Testis (tissue), 3 donors: ENCODE data around the gene RPL22L1. TPM values are rescaled to one million over a fixed set of nuclear protein-coding genes. Genes with fewer than 3 reads are reported as not detected.

Experiments used
- DNase-seq: peaks from one replicate; pipeline ENCODE4 v3.0.0-alpha.2; 2019
- H3K27ac ChIP-seq, 2 donors: fragments of 200-600 bp; sonication (generic); one replicate each; pipeline ENCODE4 v1.5.1; 2019
- H3K27me3 ChIP-seq: fragments of 200-600 bp; sonication (generic); one replicate; pipeline ENCODE4 v1.5.1; 2019
- H3K36me3 ChIP-seq: fragments of 200-600 bp; sonication (generic); one replicate; pipeline ENCODE4 v1.5.1; 2017; ENCODE audit warnings: low read depth; ENCODE audit errors: missing control alignments
- H3K4me1 ChIP-seq: fragments of 200-600 bp; sonication (generic); one replicate; pipeline ENCODE4 v1.5.1; 2019
- H3K4me3 ChIP-seq, 2 donors: fragments of 200-600 bp; sonication (generic); one replicate each; pipeline ENCODE4 v1.5.1; 2017 to 2019
- H3K9me3 ChIP-seq: fragments of 200-600 bp; sonication (generic); one replicate; pipeline ENCODE4 v1.5.1; 2017
- CTCF ChIP-seq, 3 experiments: fragments of 450-650 bp in 2 of 3; fragments of 200-600 bp in 1 of 3; sonication (generic) in 1 of 3; IDR thresholded peaks; one replicate each; pipeline ENCODE4 v1.5.1; 2016 to 2019; ENCODE audit warnings: antibody characterized with exemption in 3 of 3, mild to moderate bottlenecking in 2 of 3, moderate library complexity in 1 of 3
- POLR2A ChIP-seq: fragments of 450-650 bp; IDR thresholded peaks from one replicate; pipeline ENCODE4 v1.6.1; 2017; ENCODE audit warnings: antibody characterized with exemption, mild to moderate bottlenecking, moderate library complexity
- WGBS, 2 donors: methylation state at CpG; one replicate each; pipeline ENCODE4 v1.1.5; 2018; 5-methylcytosine and 5-hydroxymethylcytosine counted together
- intact Hi-C: fragments of 100-400 bp; cut with DNase I; formaldehyde crosslinking; loops from one replicate; pipeline ENCODE4 v1.15.1; 2023; ENCODE audit warnings: low total_unique reads
- polyA plus RNA-seq: library from polyadenylated mRNA; stranded (reverse); fragments of 350-450 nt; fragmentation: Illumina TruSeq; extraction: RNeasy Lipid Tissue Mini Kit (QIAGEN cat#74804); gene quantifications from one replicate; pipeline ENCODE4 v1.2.3, GENCODE V29; 2014; ENCODE audit warnings: low read depth, low replicate concordance; ENCODE audit not compliant: insufficient read depth
- total RNA-seq, 2 donors: library from RNA; depleted of rRNA; stranded (reverse); fragments of >200 nt; gene quantifications; one replicate each; pipeline ENCODE4 v1.2.3, GENCODE V29; 2016

Gene RPL22L1
- total and polyA plus RNA-seq, 3 donors from 2014 or later, result 27.2 to 40.6 (median 28.4) TPM

- no peak overlapping the region for H3K27ac ChIP-seq
- DNase-seq, result no peak
- H3K4me1 ChIP-seq, result no peaks in the 10 kb centered on the region
- no peaks in the 10 kb centered on the region for H3K9me3 ChIP-seq
- 63 to 78% methylated on average over 2 of the region's 2 CpGs for WGBS, 2 donors
- no peaks in the 10 kb centered on the region for H3K27me3 ChIP-seq
- H3K4me3 ChIP-seq, result no peak overlapping the region
- no peak for TF ChIP-seq POLR2A
- no peak for TF ChIP-seq CTCF (IDR thresholded peaks at IDR 0.05)
- no peaks in the 10 kb centered on the region for H3K36me3 ChIP-seq
- intact Hi-C loops, result no loop called here
Observed at GRCh38 chr3:170840291-170840859, 29.6 kb downstream of the RPL22L1 start.

GRCh38 chr3:170839518-170840100 is 30.4 kb downstream of the RPL22L1 start:
- H3K27ac ChIP-seq, result no peak overlapping the region
- no peak overlapping the region for H3K4me3 ChIP-seq
- H3K9me3 ChIP-seq, result no peaks in the 10 kb centered on the region
- H3K27me3 ChIP-seq, result no peaks in the 10 kb centered on the region
- H3K4me1 ChIP-seq, result no peaks in the 10 kb centered on the region
- WGBS, 2 donors, result 85 to 89% methylated on average over 3 of the region's 3 CpGs
- no peaks in the 10 kb centered on the region for H3K36me3 ChIP-seq
- DNase-seq, result no peak
- intact Hi-C loops, result no loop called here
- TF ChIP-seq CTCF (IDR thresholded peaks at IDR 0.05) (no peak), POLR2A (no peak)

- Histone ChIP-seq H3K4me3 (no peak overlapping the region), H3K27ac (no peak overlapping the region), H3K4me1 (no peaks in the 10 kb centered on the region), H3K27me3 (no peaks in the 10 kb centered on the region), H3K36me3 (no peaks in the 10 kb centered on the region), H3K9me3 (no peaks in the 10 kb centered on the region)
- intact Hi-C loops, result no loop called here
- no peak for DNase-seq
- WGBS, 2 donors, result 59 to 77% methylated on average over 4 of the region's 4 CpGs
- TF ChIP-seq CTCF (IDR thresholded peaks at IDR 0.05) (no peak), POLR2A (no peak)
Observed at GRCh38 chr3:170836491-170836890, 33.5 kb downstream of the RPL22L1 start.

GRCh38 chr3:170835336-170835735 is 34.7 kb downstream of the RPL22L1 start:
- Histone ChIP-seq H3K4me1 (no peaks in the 10 kb centered on the region), H3K9me3 (no peaks in the 10 kb centered on the region), H3K27ac (no peak overlapping the region), H3K4me3 (no peak overlapping the region), H3K36me3 (no peaks in the 10 kb centered on the region), H3K27me3 (no peaks in the 10 kb centered on the region)
- 17 to 26% methylated on average over 3 of the region's 3 CpGs for WGBS, 2 donors
- no peak for DNase-seq
- intact Hi-C loops, result no loop called here
- no peak for TF ChIP-seq POLR2A
- no peak for TF ChIP-seq CTCF (IDR thresholded peaks at IDR 0.05)

- Histone ChIP-seq H3K4me3 (no peak overlapping the region), H3K9me3 (no peaks in the 10 kb centered on the region), H3K27ac (no peak overlapping the region), H3K27me3 (no peaks in the 10 kb centered on the region), H3K4me1 (no peaks in the 10 kb centered on the region), H3K36me3 (no peaks in the 10 kb centered on the region)
- 89 to 96% methylated on average over 4 of the region's 4 CpGs for whole genome bisulfite sequencing, 2 donors
- TF ChIP-seq CTCF (IDR thresholded peaks at IDR 0.05), result no peak
- TF ChIP-seq POLR2A, result no peak
- intact Hi-C loops, result no loop called here
- no peak for DNase-seq
Observed at GRCh38 chr3:170830580-170830979, 39.4 kb downstream of the RPL22L1 start.
